Upper lobe of left lung (tissue), 6 donors: Measurements from ENCODE around the gene FABP6. TPM values are rescaled to one million over a fixed set of nuclear protein-coding genes. Genes with fewer than 3 reads are reported as not detected.

ENCODE experiments used
- ATAC-seq, 2 donors: fragments of 200-7000 bp; cut with Tn5 transposase; one replicate each; pipeline ENCODE4 v1.9.1; 2022; ENCODE audit warnings: mild to moderate bottlenecking in 2 of 2, moderate library complexity in 2 of 2; ENCODE audit not compliant: low FRiP score in 2 of 2
- DNase-seq, 2 donors: peaks; one replicate each; pipeline ENCODE4 v3.0.0-alpha.2; 2019 to 2020
- H3K27ac ChIP-seq, 4 donors: fragments of 200-600 bp; sonication (generic); one replicate each; pipeline ENCODE4 v1.5.1; 2016 to 2019
- H3K27me3 ChIP-seq, 4 donors: fragments of 200-600 bp; sonication (generic); one replicate each; pipeline ENCODE4 v1.5.1; 2017 to 2019
- H3K36me3 ChIP-seq, 4 donors: fragments of 200-600 bp; sonication (generic); one replicate each; pipeline ENCODE4 v1.5.1; 2016 to 2019
- H3K4me1 ChIP-seq, 4 donors: fragments of 200-600 bp; sonication (generic); one replicate each; pipeline ENCODE4 v1.5.1; 2018 to 2019
- H3K4me3 ChIP-seq, 4 donors: fragments of 200-600 bp; sonication (generic); one replicate each; pipeline ENCODE4 v1.5.1; 2017 to 2019; ENCODE audit warnings: mild to moderate bottlenecking in 2 of 4, moderate library complexity in 1 of 4
- H3K9me3 ChIP-seq, 4 donors: fragments of 200-600 bp; sonication (generic); one replicate each; pipeline ENCODE4 v1.5.1; 2018 to 2019
- CTCF ChIP-seq, 6 experiments: fragments of 450-650 bp in 4 of 6; fragments of 200-600 bp in 2 of 6; sonication (generic) in 2 of 6; IDR thresholded peaks; one replicate each; pipeline ENCODE4 v1.5.1; 2016 to 2019; ENCODE audit warnings: antibody characterized with exemption in 6 of 6
- EP300 ChIP-seq, 4 donors: sonication (generic); formaldehyde crosslinking; IDR thresholded peaks; one replicate each; pipeline ENCODE4 v1.5.1; 2017; ENCODE audit warnings: antibody characterized with exemption in 4 of 4, control low read depth in 2 of 4
- POLR2A ChIP-seq, 4 donors: fragments of 450-650 bp; IDR thresholded peaks; one replicate each; pipeline ENCODE4 v1.5.1; 2016 to 2017; ENCODE audit warnings: antibody characterized with exemption in 4 of 4, mild to moderate bottlenecking in 2 of 4
- POLR2AphosphoS5 ChIP-seq, 2 donors: sonication (generic); formaldehyde crosslinking; IDR thresholded peaks; one replicate each; pipeline ENCODE4 v1.5.1; 2017; ENCODE audit warnings: antibody characterized with exemption in 2 of 2
- WGBS, 2 donors: methylation state at CpG; one replicate each; pipeline ENCODE4 v1.1.5; 2017 to 2018; 5-methylcytosine and 5-hydroxymethylcytosine counted together
- total RNA-seq, 6 donors: library from RNA; depleted of rRNA in 4 of 6; stranded (reverse); fragments of >200 nt in 4 of 6; gene quantifications; one replicate each; pipeline versions ENCODE4 v1.1.0 to v1.2.1, GENCODE V29; 2016 to 2021
- donor health status: DM: no; HTN: no; CAD: no; lungs with moderate emphysema.
- donor health status: DM: no; HTN: yes; CAD: no; lungs with severe emphysema.

The FABP6 gene
- total RNA-seq, 6 donors from 2014 or later, result 4.4 to 14.4 (median 9.1) TPM; not detected in 2

GRCh38 chr5:160211352-160211751 lies 18.0 kb upstream of the FABP6 start:
- H3K36me3 ChIP-seq, result no peaks in the 10 kb centered on the region
- no peaks in the 10 kb centered on the region for H3K27me3 ChIP-seq
- DNase-seq (no peak), ATAC-seq (peak in 1 of 2 donors; percentile 28)
- no peaks in the 10 kb centered on the region for H3K9me3 ChIP-seq
- H3K27ac ChIP-seq, result no peak overlapping the region
- H3K4me1 ChIP-seq, result no peaks in the 10 kb centered on the region
- WGBS, 2 donors, result 73 to 74% methylated on average over 2 of the region's 2 CpGs
- no peak overlapping the region for H3K4me3 ChIP-seq
- TF ChIP-seq POLR2A (IDR thresholded peaks at IDR 0.05) (no peak), CTCF (IDR thresholded peaks at IDR 0.05) (no peak), EP300 (IDR thresholded peaks at IDR 0.05) (no peak), POLR2AphosphoS5 (IDR thresholded peaks at IDR 0.05) (no peak)

DNA sequence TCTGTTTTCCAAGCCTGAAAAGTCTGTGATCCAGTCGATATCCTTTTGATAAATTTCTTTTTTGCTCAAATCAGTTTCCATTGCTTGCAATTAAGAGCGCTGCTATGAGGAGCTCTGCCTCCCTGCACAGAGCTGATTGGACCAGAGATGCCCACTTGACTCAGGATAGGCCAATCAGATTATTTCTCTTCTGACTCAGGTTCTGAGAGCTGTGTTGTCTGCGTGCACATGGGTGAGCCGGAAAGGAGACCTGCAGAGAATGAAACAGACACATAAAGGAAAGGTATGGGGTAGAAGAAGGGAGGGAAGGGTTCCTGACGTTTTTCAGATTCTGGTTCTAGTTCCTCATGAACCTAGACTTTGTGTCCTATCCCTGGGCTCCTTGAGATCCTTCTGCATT lies 15.8 kb upstream of the FABP6 start:
- Histone ChIP-seq H3K27me3 (no peaks in the 10 kb centered on the region), H3K36me3 (no peaks in the 10 kb centered on the region), H3K27ac (no peak overlapping the region), H3K4me1 (no peaks in the 10 kb centered on the region), H3K4me3 (no peak overlapping the region), H3K9me3 (no peaks in the 10 kb centered on the region)
- WGBS, 2 donors, result 65 to 72% methylated on average over 5 of the region's 5 CpGs
- TF ChIP-seq POLR2A (IDR thresholded peaks at IDR 0.05) (no peak), POLR2AphosphoS5 (IDR thresholded peaks at IDR 0.05) (no peak), CTCF (IDR thresholded peaks at IDR 0.05) (no peak), EP300 (IDR thresholded peaks at IDR 0.05) (no peak)
- DNase-seq (peak in 1 of 2 donors; percentile 49), ATAC-seq (peak in 1 of 2 donors; percentile 70)

DNA sequence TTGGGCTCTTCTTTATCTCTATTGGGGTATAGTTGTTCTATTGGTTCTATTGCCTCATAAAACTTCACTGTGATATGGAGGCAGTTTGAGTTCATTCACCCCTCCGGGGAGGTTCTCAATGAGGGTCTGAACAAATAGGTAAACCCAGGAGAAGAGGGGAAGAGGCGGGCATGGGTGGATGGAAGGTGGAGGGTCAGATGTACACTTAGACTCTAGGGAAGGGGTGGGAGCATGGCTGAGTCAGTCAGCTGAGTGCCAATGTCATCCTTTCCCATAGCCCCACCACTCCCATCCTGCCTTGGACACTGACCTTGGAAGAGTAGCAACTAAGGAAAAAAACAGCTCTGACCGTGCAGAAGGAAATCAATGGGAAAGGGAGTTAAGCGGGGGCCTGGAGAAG lies 9.9 kb upstream of the FABP6 start:
- TF ChIP-seq EP300 (IDR thresholded peaks at IDR 0.05) (no peak), CTCF (IDR thresholded peaks at IDR 0.05) (no peak)
- peak in 1 of 2 donors; percentile 24 for ATAC-seq
- 67 to 82% methylated on average over 4 of the region's 4 CpGs for WGBS, 2 donors

DNA sequence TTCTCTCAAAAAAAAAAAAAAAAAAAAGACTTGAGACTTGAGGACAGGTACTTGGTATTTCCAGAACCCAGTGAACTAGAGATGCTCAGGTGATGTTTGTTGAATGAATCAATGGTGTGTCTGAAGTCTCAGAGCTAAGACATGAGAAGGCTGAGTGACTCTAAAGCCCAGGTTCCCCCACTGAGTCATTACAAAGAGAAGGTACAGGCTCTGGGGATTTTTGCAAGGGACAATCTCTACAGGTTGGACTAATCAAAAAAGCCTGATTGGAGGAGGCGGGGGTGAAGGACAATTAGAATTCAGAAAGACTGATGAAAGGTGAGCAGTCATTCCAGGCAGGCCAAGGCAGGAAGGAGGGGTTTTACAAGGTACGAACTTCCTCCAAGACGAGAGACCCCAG lies 8.2 kb upstream of the FABP6 start:
- no peak for TF ChIP-seq EP300 (IDR thresholded peaks at IDR 0.05)
- no peak for TF ChIP-seq POLR2AphosphoS5 (IDR thresholded peaks at IDR 0.05)
- no peak for TF ChIP-seq POLR2A (IDR thresholded peaks at IDR 0.05)
- no peak for TF ChIP-seq CTCF (IDR thresholded peaks at IDR 0.05)
- Histone ChIP-seq H3K27me3 (no peaks in the 10 kb centered on the region), H3K4me3 (no peak overlapping the region), H3K27ac (no peak overlapping the region), H3K36me3 (no peaks in the 10 kb centered on the region), H3K4me1 (no peaks in the 10 kb centered on the region), H3K9me3 (no peaks in the 10 kb centered on the region)
- ATAC-seq (no peak), DNase-seq (no peak)
- WGBS, 2 donors, result 89 to 93% methylated on average over 3 of the region's 3 CpGs

More for the DNA sequence above, 9.9 kb upstream of the FABP6 start:
- Histone ChIP-seq H3K4me1 (no peaks in the 10 kb centered on the region), H3K9me3 (no peaks in the 10 kb centered on the region), H3K27ac (no peak overlapping the region), H3K27me3 (no peaks in the 10 kb centered on the region), H3K36me3 (no peaks in the 10 kb centered on the region), H3K4me3 (no peak overlapping the region)
- DNase-seq, result no peak

DNA sequence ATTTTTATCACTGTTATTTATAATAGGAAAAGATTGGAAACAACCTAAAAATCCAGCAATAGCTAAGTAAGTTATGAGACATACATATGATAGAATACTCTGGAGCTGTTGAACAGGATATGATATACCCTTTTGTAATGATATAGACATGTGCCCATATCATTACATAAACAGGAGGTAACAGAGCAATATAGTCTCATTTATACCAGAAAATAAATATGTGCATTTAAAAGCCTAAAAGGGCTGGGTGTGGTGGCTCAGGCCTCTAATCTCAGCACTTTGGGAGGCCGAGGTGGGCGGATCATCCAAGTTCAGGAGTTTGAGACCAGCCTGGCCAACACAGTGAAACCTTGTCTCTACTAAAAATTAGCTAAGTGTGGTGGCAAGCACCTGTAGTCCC lies 2.3 kb upstream of the FABP6 start:
- Histone ChIP-seq H3K27me3 (no peaks in the 10 kb centered on the region), H3K36me3 (no peaks in the 10 kb centered on the region), H3K27ac (no peak overlapping the region), H3K4me1 (peaks cover 0 to 8% (median 2%) of the 10 kb centered on the region in 4 donors), H3K9me3 (no peaks in the 10 kb centered on the region), H3K4me3 (no peak overlapping the region)
- DNase-seq (no peak), ATAC-seq (no peak)
- WGBS, 2 donors, result 80 to 90% methylated on average over 2 of the region's 2 CpGs
- no peak for TF ChIP-seq POLR2A (IDR thresholded peaks at IDR 0.05)
- TF ChIP-seq POLR2AphosphoS5 (IDR thresholded peaks at IDR 0.05), result no peak
- no peak for TF ChIP-seq CTCF (IDR thresholded peaks at IDR 0.05)
- no peak for TF ChIP-seq EP300 (IDR thresholded peaks at IDR 0.05)
